PC-9 (cell line): ENCODE results near the gene MAML3. TPM values are rescaled to one million over a fixed set of nuclear protein-coding genes. Genes with fewer than 3 reads are reported as not detected.

Source experiments
- BruUV-seq: library from RNA; stranded (reverse); fragments of 400-500 nt; replicated peaks from 2 replicates; lab custom pipeline; 2021; lab: Mats Ljungman, UMichigan
- CTCF ChIA-PET: fragments of 300-600 bp; sonication (Branson Sonifier 250); formaldehyde crosslinking; loops from one replicate; lab custom pipeline; 2022; ENCODE audit warnings: antibody characterized with exemption; lab: Charles Lee
- POLR2A ChIA-PET: fragments of 300-600 bp; sonication (Branson Sonifier 250); formaldehyde crosslinking; loops from one replicate; lab custom pipeline; 2022; ENCODE audit warnings: antibody characterized with exemption; ENCODE audit not compliant: unreplicated experiment; lab: Charles Lee
- DNase-seq, 2 experiments: peaks; one replicate each; pipeline versions ENCODE4 v3.0.0 to v3.0.0-alpha.2; 2015 to 2022; ENCODE audit warnings: mixed read lengths in 1 of 2
- H2AFZ ChIP-seq: fragments of 200-600 bp; sonication (generic); 2 replicates; pipeline ENCODE4 v1.8.1; 2017; ENCODE audit warnings: antibody characterized with exemption
- H3F3A ChIP-seq: fragments of 200-600 bp; sonication (generic); 2 replicates; pipeline ENCODE4 v1.8.1; 2017; ENCODE audit warnings: antibody characterized with exemption, mild to moderate bottlenecking, low read depth; ENCODE audit not compliant: insufficient read depth
- H3K27ac ChIP-seq: fragments of 200-600 bp; sonication (generic); 2 replicates; pipeline ENCODE4 v1.6.1; 2016; ENCODE audit warnings: mixed run types
- H3K27me3 ChIP-seq: fragments of 200-600 bp; sonication (generic); 2 replicates; pipeline ENCODE4 v1.6.1; 2016; ENCODE audit warnings: low read depth, mixed run types; ENCODE audit not compliant: insufficient read depth
- H3K36me3 ChIP-seq: fragments of 200-600 bp; sonication (generic); 2 replicates; pipeline ENCODE4 v1.6.1; 2016; ENCODE audit warnings: low read depth, mixed run types
- H3K4me1 ChIP-seq: fragments of 200-600 bp; sonication (generic); replicated peaks from 2 replicates; pipeline ENCODE4 v1.6.1; 2016; ENCODE audit warnings: mixed run types; ENCODE audit not compliant: insufficient read depth
- H3K4me2 ChIP-seq: fragments of 200-600 bp; sonication (generic); 2 replicates; pipeline ENCODE4 v1.6.1; 2017; ENCODE audit warnings: mixed run types
- H3K4me3 ChIP-seq: fragments of 200-600 bp; sonication (generic); 2 replicates; pipeline ENCODE4 v1.6.1; 2016; ENCODE audit warnings: mixed run types
- H3K79me2 ChIP-seq: fragments of 200-600 bp; sonication (generic); 2 replicates; pipeline ENCODE4 v1.6.1; 2017; ENCODE audit warnings: low read depth, mixed run types
- H3K9me2 ChIP-seq: fragments of 200-600 bp; sonication (generic); 2 replicates; pipeline ENCODE4 v1.8.1; 2017; ENCODE audit warnings: mild to moderate bottlenecking; ENCODE audit not compliant: insufficient read depth
- H3K9me3 ChIP-seq: fragments of 200-600 bp; sonication (generic); 2 replicates; pipeline ENCODE4 v1.8.1; 2016; ENCODE audit warnings: low read depth; ENCODE audit not compliant: insufficient read depth
- H4K20me1 ChIP-seq: fragments of 200-600 bp; sonication (generic); 2 replicates; pipeline ENCODE4 v1.8.1; 2017; ENCODE audit not compliant: insufficient read depth
- EZH2 ChIP-seq: fragments of 200-600 bp; sonication (generic); IDR thresholded peaks from 2 replicates; pipeline ENCODE4 v1.8.0; 2017; ENCODE audit warnings: antibody characterized with exemption, low read depth
- intact Hi-C: fragments of 100-400 bp; cut with micrococcal nuclease; formaldehyde crosslinking; loops from one replicate; pipeline ENCODE4 v1.10.0; 2022; ENCODE audit not compliant: unreplicated experiment
- total RNA-seq: library from RNA; stranded (reverse); gene quantifications from 2 replicates; pipeline ENCODE4 v1.2.3, GENCODE V29; 2021
- TF ChIP-seq, protein P1 (sequence below): fragments of 200-600 bp; sonication (generic); conservative IDR thresholded peaks from 2 replicates; pipeline ENCODE4 v1.6.1; 2017; ENCODE audit warnings: mixed run types, antibody characterized with exemption, mild to moderate bottlenecking, moderate library complexity

MAML3 gene
- total RNA-seq, 1 experiment from 2014 or later, result 15.2 TPM

DNA sequence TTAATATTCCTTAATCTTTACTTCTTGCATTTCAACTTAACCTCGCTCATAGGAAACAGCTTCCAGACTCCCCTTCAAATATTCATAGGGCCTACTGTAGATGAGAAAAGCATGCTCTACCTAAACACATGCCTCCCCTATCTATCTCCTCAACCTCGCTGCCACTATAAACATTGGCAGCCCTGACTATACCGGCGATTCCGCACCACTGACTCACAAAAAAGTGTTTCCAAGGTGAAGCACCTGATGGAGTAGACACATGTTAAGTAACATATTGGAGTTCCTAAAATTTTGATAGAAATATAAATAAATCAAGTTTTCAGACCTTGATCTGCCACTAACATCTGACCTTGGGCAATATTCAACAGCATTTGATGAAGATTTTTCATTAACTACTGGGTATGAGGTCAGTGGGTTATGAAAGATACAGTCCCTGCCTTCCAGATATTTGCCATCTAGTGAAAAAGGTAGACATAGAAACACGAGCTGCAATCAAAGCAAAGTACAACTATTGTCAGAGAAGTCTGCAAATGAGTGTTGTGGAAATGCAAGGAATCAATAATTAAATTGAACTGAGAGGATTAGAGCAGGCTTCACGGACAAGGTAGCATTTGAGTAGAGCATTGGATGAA is 184.2 kb downstream of the MAML3 start:
- POLR2A ChIA-PET, result no interaction called here
- H3F3A ChIP-seq, result no peaks in the 10 kb centered on the region
- no peak overlapping the region for H3K4me2 ChIP-seq
- no TSS peak for BruUV-seq
- no peak overlapping the region for H2AFZ ChIP-seq
- 0 out of 2 replicates have a peak, but pooled peaks cover 17% of the 10 kb centered on the region for H3K4me1 ChIP-seq
- no peaks in the 10 kb centered on the region for H3K27me3 ChIP-seq
- no peaks in the 10 kb centered on the region for H4K20me1 ChIP-seq
- no peaks in the 10 kb centered on the region for H3K9me3 ChIP-seq
- no peaks in the 10 kb centered on the region for H3K36me3 ChIP-seq
- intact Hi-C loops, result no loop called here
- H3K4me3 ChIP-seq, result no peak overlapping the region
- H3K27ac ChIP-seq, result no peak overlapping the region
- H3K79me2 ChIP-seq, result no peaks in the 10 kb centered on the region; the same call in 1 of the 2 replicates
- TF ChIP-seq, protein P1, sequence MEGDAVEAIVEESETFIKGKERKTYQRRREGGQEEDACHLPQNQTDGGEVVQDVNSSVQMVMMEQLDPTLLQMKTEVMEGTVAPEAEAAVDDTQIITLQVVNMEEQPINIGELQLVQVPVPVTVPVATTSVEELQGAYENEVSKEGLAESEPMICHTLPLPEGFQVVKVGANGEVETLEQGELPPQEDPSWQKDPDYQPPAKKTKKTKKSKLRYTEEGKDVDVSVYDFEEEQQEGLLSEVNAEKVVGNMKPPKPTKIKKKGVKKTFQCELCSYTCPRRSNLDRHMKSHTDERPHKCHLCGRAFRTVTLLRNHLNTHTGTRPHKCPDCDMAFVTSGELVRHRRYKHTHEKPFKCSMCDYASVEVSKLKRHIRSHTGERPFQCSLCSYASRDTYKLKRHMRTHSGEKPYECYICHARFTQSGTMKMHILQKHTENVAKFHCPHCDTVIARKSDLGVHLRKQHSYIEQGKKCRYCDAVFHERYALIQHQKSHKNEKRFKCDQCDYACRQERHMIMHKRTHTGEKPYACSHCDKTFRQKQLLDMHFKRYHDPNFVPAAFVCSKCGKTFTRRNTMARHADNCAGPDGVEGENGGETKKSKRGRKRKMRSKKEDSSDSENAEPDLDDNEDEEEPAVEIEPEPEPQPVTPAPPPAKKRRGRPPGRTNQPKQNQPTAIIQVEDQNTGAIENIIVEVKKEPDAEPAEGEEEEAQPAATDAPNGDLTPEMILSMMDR, result no peak
- TF ChIP-seq EZH2, result no peak
- CTCF ChIA-PET, result no interaction called here
- DNase-seq, result no peak
- no peaks in the 10 kb centered on the region for H3K9me2 ChIP-seq

DNA sequence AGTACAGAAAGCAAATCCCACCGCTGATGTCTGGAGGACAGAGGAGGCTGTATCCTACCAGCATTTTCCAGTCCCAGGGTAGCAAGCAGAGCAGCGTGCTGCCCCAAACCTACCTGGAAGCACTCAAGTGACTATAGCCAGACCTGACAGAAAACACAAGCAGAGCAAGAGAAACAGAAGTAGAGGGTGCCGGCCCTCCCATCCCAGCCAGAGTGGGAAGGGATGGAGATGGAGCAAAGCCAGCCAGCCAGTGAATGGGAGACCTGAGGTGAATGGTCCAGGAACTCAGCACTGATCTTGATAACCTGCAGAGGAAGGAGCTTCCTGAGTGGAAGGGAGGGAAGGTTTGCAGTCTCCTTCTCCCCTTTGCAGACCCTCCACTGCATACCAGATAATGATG is 185.2 kb downstream of the MAML3 start:
- TF ChIP-seq EZH2, result no peak
- TF ChIP-seq, protein P1, result no peak
- no peaks in the 10 kb centered on the region for H3K36me3 ChIP-seq
- H3K27me3 ChIP-seq, result no peaks in the 10 kb centered on the region
- no peaks in the 10 kb centered on the region for H4K20me1 ChIP-seq
- H3K27ac ChIP-seq, result no peak overlapping the region
- intact Hi-C loops, result no loop called here
- ChIA-PET CTCF (no interaction called here), POLR2A (no interaction called here)
- H3K4me2 ChIP-seq, result no peak overlapping the region
- no peak overlapping the region for H2AFZ ChIP-seq
- no peaks in the 10 kb centered on the region; the same call in none of the 2 replicates for H3K79me2 ChIP-seq
- no peaks in the 10 kb centered on the region for H3K9me3 ChIP-seq
- no peak overlapping the region for H3K4me3 ChIP-seq
- no peak for DNase-seq
- 0 out of 2 replicates have a peak, but pooled peaks cover 14% of the 10 kb centered on the region for H3K4me1 ChIP-seq
- H3K9me2 ChIP-seq, result no peaks in the 10 kb centered on the region
- no peaks in the 10 kb centered on the region for H3F3A ChIP-seq
- BruUV-seq, result no TSS peak

DNA sequence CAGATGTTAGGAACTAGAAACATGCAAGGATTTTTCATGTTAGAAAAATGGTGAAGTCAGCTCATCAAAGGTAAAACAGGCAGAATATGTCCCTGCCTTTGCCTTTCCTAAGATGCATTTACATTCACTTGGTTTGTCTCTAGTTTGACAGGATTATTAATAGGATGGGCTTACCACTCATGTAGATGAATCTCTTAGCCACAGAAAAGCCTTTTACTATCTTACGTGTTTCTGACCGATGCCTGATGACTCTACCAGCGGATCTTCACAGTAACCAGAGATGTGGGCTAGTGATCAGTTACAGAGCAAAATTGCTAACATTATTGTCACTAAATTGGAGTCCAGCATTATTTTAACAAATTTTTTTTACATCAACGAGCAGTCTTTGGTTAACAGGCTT is 187.6 kb downstream of the MAML3 start:
- intact Hi-C loops, result no loop called here
- Histone ChIP-seq H3K27me3 (no peaks in the 10 kb centered on the region), H3K4me2 (no peak overlapping the region), H4K20me1 (no peaks in the 10 kb centered on the region), H3F3A (no peaks in the 10 kb centered on the region), H2AFZ (no peak overlapping the region), H3K4me1 (no peaks in the 10 kb centered on the region), H3K36me3 (no peaks in the 10 kb centered on the region), H3K79me2 (no peaks in the 10 kb centered on the region; the same call in none of the 2 replicates), H3K27ac (no peak overlapping the region), H3K9me3 (no peaks in the 10 kb centered on the region), H3K4me3 (no peak overlapping the region), H3K9me2 (no peaks in the 10 kb centered on the region)
- ChIA-PET POLR2A (no interaction called here), CTCF (no interaction called here)
- no TSS peak for BruUV-seq
- TF ChIP-seq, protein P1, result no peak
- TF ChIP-seq EZH2, result no peak
- no peak for DNase-seq
